Stomach (tissue), 4 donors: ENCODE results near the gene CD109.

Experiments used
- CTCF ChIP-seq, 7 experiments: fragments of 450-650 bp in 4 of 7; fragments of 200-600 bp in 3 of 7; sonication (generic) in 3 of 7; IDR thresholded peaks; one replicate each; pipeline ENCODE4 v1.5.1; 2016 to 2019; ENCODE audit warnings: antibody characterized with exemption in 7 of 7, control low read depth in 2 of 7, mild to moderate bottlenecking in 1 of 7
- POLR2AphosphoS5 ChIP-seq, 3 donors: sonication (generic); formaldehyde crosslinking; IDR thresholded peaks; one replicate each; pipeline ENCODE4 v1.6.1; 2016; ENCODE audit warnings: antibody characterized with exemption in 3 of 3

- TF ChIP-seq POLR2AphosphoS5 (IDR thresholded peaks at IDR 0.05) (no peak), CTCF (IDR thresholded peaks at IDR 0.05) (no peak)
These were observed 47.8 kb upstream of the CD109 start for GRCh38 chr6:73648166-73648565.
